ENCODE measurements around the gene GOLGA7B.

Gene GOLGA7B

DNA sequence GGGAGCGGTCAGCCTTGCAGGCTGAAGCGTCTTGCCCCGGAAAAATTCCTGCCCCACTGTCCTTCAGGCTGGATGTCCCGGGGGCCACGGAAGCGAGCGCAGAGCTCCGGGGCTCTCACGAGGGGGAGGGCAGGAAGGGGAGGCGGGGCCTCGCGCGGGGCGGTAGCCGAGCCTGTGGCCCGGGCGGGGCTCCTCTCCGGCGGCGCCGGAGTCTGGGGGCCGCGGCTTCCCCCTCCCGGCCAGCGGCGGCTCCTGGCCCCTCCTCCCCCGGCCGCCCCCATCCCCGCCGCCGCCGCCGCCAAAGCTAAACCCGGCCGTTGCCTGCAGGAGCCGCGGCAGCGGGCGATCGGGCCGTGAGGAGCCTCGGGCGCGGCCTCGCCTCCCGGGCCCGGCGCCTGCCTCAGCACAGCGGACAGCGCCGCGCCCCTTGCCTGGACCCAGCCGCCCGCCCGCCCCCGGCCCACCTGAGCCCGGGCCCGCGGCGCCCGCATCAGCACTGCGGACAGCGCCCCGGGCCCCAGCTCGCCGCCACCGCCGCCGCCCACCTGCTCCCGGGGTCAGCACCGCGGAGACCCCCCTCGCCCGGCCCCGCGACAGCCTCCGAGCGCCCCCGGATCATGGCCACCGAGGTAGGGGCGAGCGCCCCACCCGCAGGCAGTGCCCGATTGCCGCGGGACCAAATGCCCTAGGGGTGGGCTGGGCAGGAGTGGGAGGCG, at the start of gene GOLGA7B:
GOLGA7B (plus strand) TSS at position 157 of the 716 bp plus-strand sequence; CDS start at position 618, 461 bp downstream.
- TF ChIP-seq, protein P1, sequence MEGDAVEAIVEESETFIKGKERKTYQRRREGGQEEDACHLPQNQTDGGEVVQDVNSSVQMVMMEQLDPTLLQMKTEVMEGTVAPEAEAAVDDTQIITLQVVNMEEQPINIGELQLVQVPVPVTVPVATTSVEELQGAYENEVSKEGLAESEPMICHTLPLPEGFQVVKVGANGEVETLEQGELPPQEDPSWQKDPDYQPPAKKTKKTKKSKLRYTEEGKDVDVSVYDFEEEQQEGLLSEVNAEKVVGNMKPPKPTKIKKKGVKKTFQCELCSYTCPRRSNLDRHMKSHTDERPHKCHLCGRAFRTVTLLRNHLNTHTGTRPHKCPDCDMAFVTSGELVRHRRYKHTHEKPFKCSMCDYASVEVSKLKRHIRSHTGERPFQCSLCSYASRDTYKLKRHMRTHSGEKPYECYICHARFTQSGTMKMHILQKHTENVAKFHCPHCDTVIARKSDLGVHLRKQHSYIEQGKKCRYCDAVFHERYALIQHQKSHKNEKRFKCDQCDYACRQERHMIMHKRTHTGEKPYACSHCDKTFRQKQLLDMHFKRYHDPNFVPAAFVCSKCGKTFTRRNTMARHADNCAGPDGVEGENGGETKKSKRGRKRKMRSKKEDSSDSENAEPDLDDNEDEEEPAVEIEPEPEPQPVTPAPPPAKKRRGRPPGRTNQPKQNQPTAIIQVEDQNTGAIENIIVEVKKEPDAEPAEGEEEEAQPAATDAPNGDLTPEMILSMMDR (IDR thresholded peaks at IDR 0.05; ENCODE audit: low read depth, low read length): no peak
- H3K4me3 ChIP-seq (ENCODE audit: low read depth, low read length): peak within 1 kb of the TSS; percentile 63
- H3K36me3 ChIP-seq: no peaks in the 10 kb centered on the region
- H3K9me3 ChIP-seq (ENCODE audit: severe bottlenecking): no peaks in the 10 kb centered on the region
- H3K27ac ChIP-seq: peak within 1 kb of the TSS; percentile 24; the same call in 1 of the 2 replicates
- DNase-seq: peak; percentile 64
- H3K27me3 ChIP-seq (ENCODE audit: insufficient read depth, low read depth, severe bottlenecking): peaks cover 4% of the 10 kb centered on the region

- TF ChIP-seq, protein P1 (IDR thresholded peaks at IDR 0.05; ENCODE audit: low read depth, low read length): no peak
- no peak overlapping the region for H3K27ac ChIP-seq
- H3K36me3 ChIP-seq: no peaks in the 10 kb centered on the region
- H3K4me3 ChIP-seq (ENCODE audit: low read depth, low read length): no peak overlapping the region
- peaks cover 14% of the 10 kb centered on the region for H3K27me3 ChIP-seq (ENCODE audit: insufficient read depth, low read depth, severe bottlenecking)
- peaks cover 25% of the 10 kb centered on the region for H3K9me3 ChIP-seq (ENCODE audit: severe bottlenecking)
- DNase-seq: no peak
Observed at GRCh38 chr10:97800474-97800873, 49.2 kb upstream of the GOLGA7B start.

GRCh38 chr10:97801422-97801821, 48.2 kb upstream of the GOLGA7B start:
- TF ChIP-seq, protein P1 (IDR thresholded peaks at IDR 0.05; ENCODE audit: low read depth, low read length): no peak
- Histone ChIP-seq H3K36me3 (no peaks in the 10 kb centered on the region), H3K4me3 (ENCODE audit: low read depth, low read length) (no peak overlapping the region), H3K9me3 (ENCODE audit: severe bottlenecking) (peaks cover 25% of the 10 kb centered on the region), H3K27me3 (ENCODE audit: insufficient read depth, low read depth, severe bottlenecking) (peaks cover 14% of the 10 kb centered on the region), H3K27ac (no peak overlapping the region)
- no peak for DNase-seq

DNA sequence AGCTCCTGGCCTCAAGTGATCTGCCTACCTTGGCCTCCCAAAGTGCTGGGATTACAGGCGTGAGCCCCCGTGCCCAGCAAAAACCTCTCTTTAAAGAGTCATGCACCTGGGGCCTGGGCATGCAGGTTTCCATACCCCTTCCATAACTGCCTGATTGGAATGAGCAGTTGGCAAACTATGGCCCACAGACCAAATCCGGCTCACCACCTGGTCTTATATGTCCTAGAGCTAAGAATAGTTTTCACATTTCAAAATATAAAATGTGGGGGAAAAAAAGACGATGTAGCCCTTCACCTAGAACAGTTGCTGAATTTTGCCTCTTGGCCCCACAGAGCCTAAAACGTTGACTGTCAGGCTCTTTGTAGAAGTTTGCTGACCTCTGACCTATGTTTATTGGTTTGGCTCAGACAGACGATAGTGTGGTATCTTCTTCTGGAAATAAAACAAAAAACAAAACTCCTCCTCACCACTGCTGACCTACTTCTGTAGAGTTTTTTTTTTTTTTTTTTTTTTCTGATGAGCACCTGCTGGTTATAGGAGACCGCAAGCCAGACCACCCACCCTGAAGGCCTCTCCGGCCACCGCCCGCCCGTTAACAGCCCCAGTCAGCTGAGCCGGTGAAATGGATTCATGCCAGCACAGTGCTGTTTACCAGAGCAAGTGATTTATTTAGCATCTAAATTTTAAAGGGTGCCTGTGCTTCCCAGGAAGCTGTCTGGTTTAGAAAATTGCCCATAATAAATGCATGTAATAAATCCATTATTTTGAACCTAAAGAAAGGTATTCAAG, 44.4 kb upstream of the GOLGA7B start:
- no peaks in the 10 kb centered on the region for H3K9me3 ChIP-seq (ENCODE audit: severe bottlenecking)
- H3K27me3 ChIP-seq (ENCODE audit: insufficient read depth, low read depth, severe bottlenecking): peaks cover 9% of the 10 kb centered on the region
- no peak overlapping the region for H3K27ac ChIP-seq
- TF ChIP-seq, protein P1 (IDR thresholded peaks at IDR 0.05; ENCODE audit: low read depth, low read length): no peak
- no peak overlapping the region for H3K4me3 ChIP-seq (ENCODE audit: low read depth, low read length)
- H3K36me3 ChIP-seq: no peaks in the 10 kb centered on the region
- DNase-seq: no peak

GRCh38 chr10:97805949-97806348, 43.7 kb upstream of the GOLGA7B start:
- Histone ChIP-seq H3K36me3 (no peaks in the 10 kb centered on the region), H3K27me3 (ENCODE audit: insufficient read depth, low read depth, severe bottlenecking) (peaks cover 3% of the 10 kb centered on the region), H3K9me3 (ENCODE audit: severe bottlenecking) (no peaks in the 10 kb centered on the region), H3K4me3 (ENCODE audit: low read depth, low read length) (no peak overlapping the region), H3K27ac (no peak overlapping the region)
- DNase-seq: no peak
- TF ChIP-seq, protein P1 (IDR thresholded peaks at IDR 0.05; ENCODE audit: low read depth, low read length): no peak
